DOHH2 (cell line): Measurements from ENCODE around the gene QSOX2.

Experiments
- H3F3A ChIP-seq: fragments of 200-600 bp; sonication (generic), shearing (Covaris generic); 2 replicates; pipeline ENCODE4 v1.6.0; 2016; ENCODE audit warnings: antibody characterized with exemption, mild to moderate bottlenecking; ENCODE audit not compliant: control insufficient read depth, insufficient read depth
- H3K27ac ChIP-seq: fragments of 200-600 bp; sonication (generic); 2 replicates; pipeline ENCODE4 v1.5.1; 2014; ENCODE audit warnings: low read depth, mild to moderate bottlenecking, low read length, moderate library complexity
- H3K27me3 ChIP-seq: fragments of 200-600 bp; sonication (generic); 2 replicates; pipeline ENCODE4 v1.6.1; 2014; ENCODE audit warnings: mild to moderate bottlenecking, low read length, mixed read lengths; ENCODE audit not compliant: control insufficient read depth
- H3K36me3 ChIP-seq: fragments of 200-600 bp; sonication (generic); 2 replicates; pipeline ENCODE4 v1.6.1; 2014; ENCODE audit warnings: mild to moderate bottlenecking, low read length, moderate library complexity, mixed read lengths; ENCODE audit not compliant: control insufficient read depth
- H3K4me1 ChIP-seq: fragments of 200-600 bp; sonication (generic); 2 replicates; pipeline ENCODE4 v1.6.1; 2014; ENCODE audit warnings: mild to moderate bottlenecking, low read length, mixed read lengths; ENCODE audit not compliant: control insufficient read depth
- H3K4me2 ChIP-seq: fragments of 200-600 bp; sonication (generic); 2 replicates; pipeline ENCODE4 v1.6.0; 2014; ENCODE audit warnings: mild to moderate bottlenecking, low read length, moderate library complexity
- H3K4me3 ChIP-seq: fragments of 200-600 bp; sonication (generic); 2 replicates; pipeline ENCODE4 v1.5.1; 2014; ENCODE audit warnings: mild to moderate bottlenecking, low read length, mixed read lengths
- H3K79me2 ChIP-seq: fragments of 200-600 bp; sonication (generic); 2 replicates; pipeline ENCODE4 v1.6.1; 2014; ENCODE audit warnings: mild to moderate bottlenecking, low read length, mixed read lengths; ENCODE audit not compliant: control insufficient read depth
- H3K9me2 ChIP-seq: fragments of 200-600 bp; sonication (generic); replicated peaks from 2 replicates; pipeline ENCODE4 v1.6.1; 2014; ENCODE audit warnings: mild to moderate bottlenecking, low read length, mixed read lengths; ENCODE audit not compliant: control insufficient read depth
- H3K9me3 ChIP-seq: fragments of 200-600 bp; sonication (generic); 2 replicates; pipeline ENCODE4 v1.6.1; 2014; ENCODE audit warnings: antibody characterized with exemption, low read length, mixed read lengths; ENCODE audit not compliant: control insufficient read depth, insufficient read depth
- H4K20me1 ChIP-seq: fragments of 200-600 bp; sonication (generic); 2 replicates; pipeline ENCODE4 v1.6.0; 2014; ENCODE audit warnings: low read depth, mild to moderate bottlenecking, antibody characterized with exemption, low read length, moderate library complexity; ENCODE audit not compliant: control insufficient read depth, insufficient read depth
- CTCF ChIP-seq: fragments of 200-600 bp; sonication (generic); IDR thresholded peaks from one replicate; pipeline ENCODE4 v1.5.1; 2014; ENCODE audit warnings: antibody characterized with exemption, mild to moderate bottlenecking, low read depth, low read length; ENCODE audit not compliant: poor library complexity, severe bottlenecking
- EZH2phosphoT487 ChIP-seq: fragments of 200-600 bp; sonication (generic); IDR thresholded peaks from 2 replicates; pipeline ENCODE4 v1.6.1; 2017; ENCODE audit warnings: borderline replicate concordance, mild to moderate bottlenecking, antibody characterized with exemption, low read length, moderate library complexity, mixed read lengths

QSOX2 gene

GRCh38 chr9:136229096-136230065, 16.2 kb downstream of the QSOX2 start:
- Histone ChIP-seq H3K27ac (peak overlapping the region; percentile 98), H4K20me1 (no peaks in the 10 kb centered on the region), H3K4me3 (peak overlapping the region; percentile 65), H3K4me2 (peak overlapping the region; percentile 72), H3K36me3 (peaks cover 90% of the 10 kb centered on the region), H3F3A (peaks cover 42% of the 10 kb centered on the region), H3K27me3 (no peaks in the 10 kb centered on the region), H3K4me1 (peaks cover 90% of the 10 kb centered on the region), H3K9me2 (no peaks in the 10 kb centered on the region), H3K79me2 (peaks cover 86% of the 10 kb centered on the region), H3K9me3 (no peaks in the 10 kb centered on the region)
- TF ChIP-seq CTCF: no peak
- no peak for TF ChIP-seq EZH2phosphoT487

- Histone ChIP-seq H3K9me3 (no peaks in the 10 kb centered on the region), H3K9me2 (no peaks in the 10 kb centered on the region), H3K27ac (peak overlapping the region; percentile 98), H3K4me3 (peak overlapping the region; percentile 65), H3K27me3 (no peaks in the 10 kb centered on the region), H3K4me2 (peak overlapping the region; percentile 72), H3F3A (peaks cover 53% of the 10 kb centered on the region), H3K79me2 (peaks cover 86% of the 10 kb centered on the region), H3K4me1 (peaks cover 90% of the 10 kb centered on the region), H3K36me3 (peaks cover 90% of the 10 kb centered on the region), H4K20me1 (no peaks in the 10 kb centered on the region)
- TF ChIP-seq EZH2phosphoT487: no peak
- no peak for TF ChIP-seq CTCF
Observed at GRCh38 chr9:136228107-136228875, 17.3 kb downstream of the QSOX2 start.

GRCh38 chr9:136226680-136227407, 18.8 kb downstream of the QSOX2 start:
- Histone ChIP-seq H3F3A (peaks cover 55% of the 10 kb centered on the region), H3K9me3 (no peaks in the 10 kb centered on the region), H3K36me3 (peaks cover 90% of the 10 kb centered on the region), H3K9me2 (no peaks in the 10 kb centered on the region), H3K4me3 (peak overlapping the region; percentile 65), H3K4me1 (peaks cover 97% of the 10 kb centered on the region), H3K4me2 (peak overlapping the region; percentile 72), H4K20me1 (no peaks in the 10 kb centered on the region), H3K79me2 (peaks cover 86% of the 10 kb centered on the region), H3K27me3 (no peaks in the 10 kb centered on the region), H3K27ac (peak overlapping the region; percentile 98)
- TF ChIP-seq CTCF: no peak
- TF ChIP-seq EZH2phosphoT487: no peak
